HFF-Myc (cell line): ENCODE data around the gene NEGR1.
"Not testable (repeated sequence)": the region's sequence is repeated elsewhere in the genome, so short reads cannot be mapped to it uniquely, and the experiment has no call there.

Source experiments
- DNase-seq: peaks from one replicate; pipeline ENCODE4 v3.0.0-alpha.2; 2011; ENCODE audit warnings: low read depth; ENCODE audit errors: extremely low read depth
- H3K4me3 ChIP-seq: replicated peaks from 2 replicates; pipeline ENCODE4 v1.5.1; 2011; ENCODE audit warnings: low read depth, mild to moderate bottlenecking, control low read depth, low read length
- CTCF ChIP-seq: IDR thresholded peaks from 2 replicates; pipeline ENCODE4 v1.5.1; 2012; ENCODE audit warnings: mild to moderate bottlenecking, low read depth, low read length, control low read depth; ENCODE audit errors: missing control alignments

The NEGR1 gene

GRCh38 chr1:72280711-72281110, 1.6 kb downstream of the NEGR1 start:
- peak overlapping the region; percentile 50 for H3K4me3 ChIP-seq
- TF ChIP-seq CTCF = no peak
- DNase-seq = no peak

- no peak for DNase-seq
- H3K4me3 ChIP-seq = no peak overlapping the region; the same call in 1 of the 2 replicates
- no peak for TF ChIP-seq CTCF
Observed at GRCh38 chr1:72280131-72280530, 2.2 kb downstream of the NEGR1 start.

- TF ChIP-seq CTCF = no peak
- no peak for DNase-seq
- H3K4me3 ChIP-seq = no peak overlapping the region
Observed at GRCh38 chr1:72278461-72278860, 3.9 kb downstream of the NEGR1 start.

- no peak overlapping the region for H3K4me3 ChIP-seq
- no peak for TF ChIP-seq CTCF
- no peak for DNase-seq
Observed at GRCh38 chr1:72271555-72272085, 10.7 kb downstream of the NEGR1 start.

GRCh38 chr1:72262735-72263134, 19.6 kb downstream of the NEGR1 start:
- H3K4me3 ChIP-seq = no peak overlapping the region
- no peak for TF ChIP-seq CTCF
- no peak for DNase-seq

- no peak for DNase-seq
- no peak for TF ChIP-seq CTCF
- no peak overlapping the region for H3K4me3 ChIP-seq
Observed at GRCh38 chr1:72253132-72253531, 29.2 kb downstream of the NEGR1 start.

GRCh38 chr1:72241397-72241796, 40.9 kb downstream of the NEGR1 start:
- TF ChIP-seq CTCF = no peak
- DNase-seq = no peak
- H3K4me3 ChIP-seq = no peak overlapping the region

GRCh38 chr1:72235931-72236330, 46.4 kb downstream of the NEGR1 start:
- not testable (repeated sequence) for DNase-seq, H3K4me3 ChIP-seq
